ENCODE results near the gene TMEM247. TPM values are rescaled to one million over a fixed set of nuclear protein-coding genes. Genes with fewer than 3 reads are reported as not detected.

The TMEM247 gene
- total RNA-seq, 2 experiments from 2014 or later: not detected

DNA sequence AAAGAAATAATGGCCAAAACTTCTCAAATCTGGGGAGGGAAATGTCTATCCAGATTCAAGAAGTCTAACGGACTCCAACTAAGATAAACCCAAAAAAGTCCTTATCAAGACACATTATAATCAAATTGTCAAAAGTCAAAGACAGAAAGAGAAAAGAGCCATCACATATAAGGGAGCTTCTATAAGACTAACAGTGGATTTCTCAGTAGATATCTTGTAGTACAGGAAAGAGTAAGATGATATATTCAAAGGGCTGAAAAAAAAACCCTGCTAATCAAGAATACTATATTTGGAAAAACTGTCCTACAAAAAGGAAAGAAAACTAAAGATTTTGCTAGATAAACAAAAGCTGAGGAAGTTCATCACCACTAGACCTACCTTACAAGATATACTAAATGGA, 35.4 kb downstream of the TMEM247 start:
- TF ChIP-seq, protein P1, sequence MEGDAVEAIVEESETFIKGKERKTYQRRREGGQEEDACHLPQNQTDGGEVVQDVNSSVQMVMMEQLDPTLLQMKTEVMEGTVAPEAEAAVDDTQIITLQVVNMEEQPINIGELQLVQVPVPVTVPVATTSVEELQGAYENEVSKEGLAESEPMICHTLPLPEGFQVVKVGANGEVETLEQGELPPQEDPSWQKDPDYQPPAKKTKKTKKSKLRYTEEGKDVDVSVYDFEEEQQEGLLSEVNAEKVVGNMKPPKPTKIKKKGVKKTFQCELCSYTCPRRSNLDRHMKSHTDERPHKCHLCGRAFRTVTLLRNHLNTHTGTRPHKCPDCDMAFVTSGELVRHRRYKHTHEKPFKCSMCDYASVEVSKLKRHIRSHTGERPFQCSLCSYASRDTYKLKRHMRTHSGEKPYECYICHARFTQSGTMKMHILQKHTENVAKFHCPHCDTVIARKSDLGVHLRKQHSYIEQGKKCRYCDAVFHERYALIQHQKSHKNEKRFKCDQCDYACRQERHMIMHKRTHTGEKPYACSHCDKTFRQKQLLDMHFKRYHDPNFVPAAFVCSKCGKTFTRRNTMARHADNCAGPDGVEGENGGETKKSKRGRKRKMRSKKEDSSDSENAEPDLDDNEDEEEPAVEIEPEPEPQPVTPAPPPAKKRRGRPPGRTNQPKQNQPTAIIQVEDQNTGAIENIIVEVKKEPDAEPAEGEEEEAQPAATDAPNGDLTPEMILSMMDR (IDR thresholded peaks at IDR 0.05): no peak
- H3K4me3 Mint-ChIP-seq: no peak overlapping the region
- intact Hi-C loops (cut with DNase I, micrococcal nuclease): no loop called here
- H3K36me3 Mint-ChIP-seq (ENCODE audit: low read depth): peaks cover 36% of the 10 kb centered on the region
- H3K27ac Mint-ChIP-seq: no peak overlapping the region
- H3K4me1 Mint-ChIP-seq (ENCODE audit: low read depth): peaks cover 15% of the 10 kb centered on the region
- Histone ChIP-seq H3K4me1 (ENCODE audit: insufficient read depth, low read length) (no peaks in the 10 kb centered on the region), H3K27me3 (ENCODE audit: control insufficient read depth in 1 of 2, insufficient read depth in 2 of 2, low read length in 2 of 2) (no peaks in the 10 kb centered on the region), H3K4me3 (ENCODE audit: low read length) (no peak overlapping the region), H3K36me3 (ENCODE audit: insufficient read depth, low read length) (no peaks in the 10 kb centered on the region), H3K27ac (ENCODE audit: low read depth in 1 of 2, low read length in 2 of 2) (no peak overlapping the region), H3K9me3 (ENCODE audit: control insufficient read depth in 1 of 2, insufficient read depth in 1 of 2, low read length in 2 of 2) (peaks cover 0 to 16% of the 10 kb centered on the region in 2 experiments)
- no peaks in the 10 kb centered on the region for H3K27me3 Mint-ChIP-seq
- no peak for DNase-seq
- POLR2A ChIA-PET: no interaction called here
- peaks cover 17% of the 10 kb centered on the region for H3K9me3 Mint-ChIP-seq
- no peak for ATAC-seq (ENCODE audit: poor library complexity)
- CTCF ChIA-PET: no interaction called here

DNA sequence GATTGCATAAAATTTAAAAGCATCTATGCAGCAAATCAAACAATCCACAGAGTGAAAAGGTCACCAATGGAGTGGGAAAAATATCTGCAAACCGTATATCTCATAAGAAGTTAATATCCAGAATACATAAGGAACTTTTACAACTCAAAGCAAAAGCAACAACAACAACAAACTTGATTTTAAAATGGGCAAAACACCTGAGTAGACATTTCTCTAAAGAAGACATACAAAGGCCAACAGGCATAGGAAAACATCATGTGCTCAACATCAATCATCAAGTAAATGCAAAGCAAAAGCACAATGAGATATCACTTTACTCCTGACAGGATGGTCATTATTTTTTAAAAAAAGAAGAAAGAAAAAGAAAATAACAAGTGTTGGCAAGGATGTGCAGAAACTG, 38.1 kb downstream of the TMEM247 start:
- DNase-seq: no peak
- peaks cover 36% of the 10 kb centered on the region for H3K36me3 Mint-ChIP-seq (ENCODE audit: low read depth)
- peaks cover 3% of the 10 kb centered on the region for H3K4me1 Mint-ChIP-seq (ENCODE audit: low read depth)
- H3K27me3 Mint-ChIP-seq: no peaks in the 10 kb centered on the region
- POLR2A ChIA-PET: no interaction called here
- Histone ChIP-seq H3K4me1 (ENCODE audit: insufficient read depth, low read length) (no peaks in the 10 kb centered on the region), H3K9me3 (ENCODE audit: control insufficient read depth in 1 of 2, insufficient read depth in 1 of 2, low read length in 2 of 2) (peaks cover 0 to 16% of the 10 kb centered on the region in 2 experiments), H3K27ac (ENCODE audit: low read depth in 1 of 2, low read length in 2 of 2) (no peak overlapping the region), H3K27me3 (ENCODE audit: control insufficient read depth in 1 of 2, insufficient read depth in 2 of 2, low read length in 2 of 2) (no peaks in the 10 kb centered on the region), H3K36me3 (ENCODE audit: insufficient read depth, low read length) (no peaks in the 10 kb centered on the region), H3K4me3 (ENCODE audit: low read length) (no peak overlapping the region)
- no peak overlapping the region for H3K4me3 Mint-ChIP-seq
- no peak overlapping the region for H3K27ac Mint-ChIP-seq
- H3K9me3 Mint-ChIP-seq: peaks cover 17% of the 10 kb centered on the region
- intact Hi-C loops (cut with DNase I, micrococcal nuclease): no loop called here
- CTCF ChIA-PET: no interaction called here
- TF ChIP-seq, protein P1 (IDR thresholded peaks at IDR 0.05): no peak
- ATAC-seq (ENCODE audit: poor library complexity): no peak

DNA sequence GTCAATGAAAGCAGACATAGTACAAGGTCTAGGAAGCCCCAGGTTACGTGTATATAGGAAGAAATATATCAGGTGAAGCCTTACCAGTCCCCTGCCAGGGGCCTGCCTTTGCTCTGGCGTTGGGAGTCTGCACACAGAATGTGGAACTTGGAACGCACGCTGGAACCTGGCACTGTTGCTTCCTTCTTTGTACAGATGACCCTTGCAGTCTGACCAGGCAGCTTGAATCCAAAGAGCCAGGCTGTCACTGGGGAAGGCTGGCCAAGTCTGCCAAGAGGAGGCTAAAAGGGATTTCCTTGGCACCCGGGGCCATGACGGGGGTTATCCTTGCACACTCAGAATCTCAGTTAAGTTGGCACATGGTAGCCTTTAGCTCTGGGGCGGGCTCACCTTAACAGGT, 39.5 kb downstream of the TMEM247 start:
- POLR2A ChIA-PET: no interaction called here
- no peak for ATAC-seq (ENCODE audit: poor library complexity)

More for the DNA sequence above, 39.5 kb downstream of the TMEM247 start:
- H3K4me3 ChIP-seq (ENCODE audit: low read length): no peak overlapping the region
- Mint-ChIP-seq H3K27me3 (no peaks in the 10 kb centered on the region), H3K4me3 (no peak overlapping the region), H3K27ac (no peak overlapping the region), H3K36me3 (ENCODE audit: low read depth) (peaks cover 28% of the 10 kb centered on the region), H3K4me1 (ENCODE audit: low read depth) (peaks cover 9% of the 10 kb centered on the region), H3K9me3 (peaks cover 17% of the 10 kb centered on the region)
- no peaks in the 10 kb centered on the region for H3K36me3 ChIP-seq (ENCODE audit: insufficient read depth, low read length)
- no peaks in the 10 kb centered on the region for H3K27me3 ChIP-seq (ENCODE audit: control insufficient read depth in 1 of 2, insufficient read depth in 2 of 2, low read length in 2 of 2)
- DNase-seq: no peak
- no peaks in the 10 kb centered on the region for H3K4me1 ChIP-seq (ENCODE audit: insufficient read depth, low read length)
- H3K27ac ChIP-seq (ENCODE audit: low read depth in 1 of 2, low read length in 2 of 2): no peak overlapping the region
- CTCF ChIA-PET: no interaction called here
- intact Hi-C loops (cut with DNase I, micrococcal nuclease): no loop called here
- peaks cover 0 to 16% of the 10 kb centered on the region in 2 experiments for H3K9me3 ChIP-seq (ENCODE audit: control insufficient read depth in 1 of 2, insufficient read depth in 1 of 2, low read length in 2 of 2)
- TF ChIP-seq, protein P1 (IDR thresholded peaks at IDR 0.05): no peak

Data from CD4-positive, alpha-beta T cell (primary cell).